Measurements from ENCODE around the gene SLC24A3. TPM values are rescaled to one million over a fixed set of nuclear protein-coding genes. Genes with fewer than 3 reads are reported as not detected.
A peak's percentile ranks its signal among the peaks of the same experiment; 100 is the strongest.

Gene SLC24A3
- total and polyA plus RNA-seq, 4 experiments from 2014 or later: not detected

DNA sequence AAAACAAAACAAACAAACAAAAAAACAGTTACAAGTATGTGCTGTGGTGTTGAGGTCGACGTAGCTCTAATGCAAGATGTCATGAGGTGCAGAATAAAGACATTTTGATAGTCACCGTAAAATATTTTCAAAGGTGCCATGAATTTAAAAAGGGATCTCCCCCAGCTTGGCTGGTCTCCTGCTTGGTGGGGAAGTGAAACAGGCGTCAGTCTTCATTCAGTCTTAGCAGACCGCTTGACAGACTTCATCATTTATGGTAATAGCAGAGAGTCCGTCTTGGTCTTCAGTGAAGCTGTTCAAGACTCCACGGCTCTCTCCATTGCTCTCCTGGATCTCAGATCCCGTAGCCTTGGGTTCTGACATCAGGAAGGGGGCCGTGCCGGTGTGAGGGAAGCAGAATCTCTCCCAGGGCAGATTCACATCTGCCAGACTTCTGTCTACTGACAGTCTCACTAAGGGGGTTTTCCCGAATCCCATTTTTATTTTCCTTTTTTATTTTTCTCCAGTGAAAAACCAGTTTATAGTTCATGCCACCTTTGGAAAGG lies 1.6 kb downstream of the SLC24A3 start:
- Mint-ChIP-seq H3K36me3 (no peaks in the 10 kb centered on the region), H3K27ac (no peak overlapping the region), H3K27me3 (peaks cover 26 to 38% of the 10 kb centered on the region in 2 donors), H3K4me1 (peaks cover 0 to 3% (median 0%) of the 10 kb centered on the region in 4 donors), H3K9me3 (peaks cover 0 to 3% (median 0%) of the 10 kb centered on the region in 8 donors), H3K4me3 (peak overlapping the region in 1 of 8 donors; percentile 46)
- no peaks in the 10 kb centered on the region for H3K9me3 ChIP-seq (ENCODE audit: control insufficient read depth in 1 of 2, low read length in 2 of 2)
- H3K4me1 ChIP-seq (ENCODE audit: insufficient read depth, low read length): no peaks in the 10 kb centered on the region
- intact Hi-C loops (cut with micrococcal nuclease): no loop called here
- H3K27me3 ChIP-seq (ENCODE audit: insufficient read depth, low read length): no peaks in the 10 kb centered on the region
- no peaks in the 10 kb centered on the region for H3K36me3 ChIP-seq (ENCODE audit: insufficient read depth, low read length)
- POLR2A ChIA-PET (ENCODE audit: partially characterized antibody): no interaction called here
- no peak for DNase-seq
- H3K27ac ChIP-seq (ENCODE audit: low read depth, low read length): no peak overlapping the region
- CTCF ChIA-PET (ENCODE audit: partially characterized antibody): interaction anchor here (1.1 kb wide), 1 partner anchor 9 kb away, joined by 3 read pairs; no protein-coding TSS in a partner anchor
- no peak overlapping the region for H3K4me3 ChIP-seq (ENCODE audit: low read length in 2 of 2)

DNA sequence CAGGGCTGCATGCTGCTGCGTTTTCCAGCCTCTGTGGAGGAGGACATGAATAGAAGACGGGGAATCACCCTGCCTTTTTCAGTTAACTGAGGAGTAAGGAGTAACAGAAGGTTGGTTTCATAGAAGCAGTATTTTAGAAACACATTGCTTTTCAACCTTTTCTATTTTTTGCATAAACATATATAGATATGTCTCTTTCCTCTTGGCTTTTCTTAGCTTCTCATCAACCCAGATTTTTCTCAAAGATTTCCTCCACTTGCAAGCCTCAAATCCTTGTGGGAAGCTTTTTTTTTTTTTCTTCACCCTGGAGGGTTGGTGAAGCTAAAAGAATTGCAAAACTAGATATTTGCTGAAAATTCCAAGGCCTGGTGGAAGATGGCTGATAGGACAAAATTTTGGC lies 6.0 kb downstream of the SLC24A3 start:
- Mint-ChIP-seq H3K27me3 (peaks cover 10 to 15% of the 10 kb centered on the region in 2 donors), H3K4me3 (no peak overlapping the region), H3K27ac (no peak overlapping the region), H3K9me3 (peaks cover 0 to 8% (median under 1%) of the 10 kb centered on the region in 8 donors), H3K4me1 (no peaks in the 10 kb centered on the region), H3K36me3 (no peaks in the 10 kb centered on the region)
- H3K4me1 ChIP-seq (ENCODE audit: insufficient read depth, low read length): no peaks in the 10 kb centered on the region
- intact Hi-C loops (cut with micrococcal nuclease): no loop called here
- H3K36me3 ChIP-seq (ENCODE audit: insufficient read depth, low read length): no peaks in the 10 kb centered on the region
- POLR2A ChIA-PET (ENCODE audit: partially characterized antibody): no interaction called here
- H3K9me3 ChIP-seq (ENCODE audit: control insufficient read depth in 1 of 2, low read length in 2 of 2): no peaks in the 10 kb centered on the region
- DNase-seq: no peak
- CTCF ChIA-PET (ENCODE audit: partially characterized antibody): interaction anchor here (2.7 kb wide), 1 partner anchor 12 kb away, joined by 7 read pairs; no protein-coding TSS in a partner anchor
- no peak overlapping the region for H3K4me3 ChIP-seq (ENCODE audit: low read length in 2 of 2)
- H3K27ac ChIP-seq (ENCODE audit: low read depth, low read length): no peak overlapping the region
- no peaks in the 10 kb centered on the region for H3K27me3 ChIP-seq (ENCODE audit: insufficient read depth, low read length)

- Mint-ChIP-seq H3K27me3 (peaks cover 0 to 3% of the 10 kb centered on the region in 2 donors), H3K36me3 (no peaks in the 10 kb centered on the region), H3K9me3 (peaks cover 0 to 12% (median 5%) of the 10 kb centered on the region in 8 donors), H3K4me3 (no peak overlapping the region), H3K4me1 (no peaks in the 10 kb centered on the region), H3K27ac (no peak overlapping the region)
- no peaks in the 10 kb centered on the region for H3K9me3 ChIP-seq (ENCODE audit: control insufficient read depth in 1 of 2, low read length in 2 of 2)
- CTCF ChIA-PET (ENCODE audit: partially characterized antibody): no interaction called here
- H3K4me1 ChIP-seq (ENCODE audit: insufficient read depth, low read length): no peaks in the 10 kb centered on the region
- intact Hi-C loops (cut with micrococcal nuclease): no loop called here
- no peaks in the 10 kb centered on the region for H3K36me3 ChIP-seq (ENCODE audit: insufficient read depth, low read length)
- no peak overlapping the region for H3K27ac ChIP-seq (ENCODE audit: low read depth, low read length)
- H3K27me3 ChIP-seq (ENCODE audit: insufficient read depth, low read length): no peaks in the 10 kb centered on the region
- no peak overlapping the region for H3K4me3 ChIP-seq (ENCODE audit: low read length in 2 of 2)
- no peak for DNase-seq
- POLR2A ChIA-PET (ENCODE audit: partially characterized antibody): no interaction called here
Observed at GRCh38 chr20:19222520-19223040, 10.1 kb downstream of the SLC24A3 start.

DNA sequence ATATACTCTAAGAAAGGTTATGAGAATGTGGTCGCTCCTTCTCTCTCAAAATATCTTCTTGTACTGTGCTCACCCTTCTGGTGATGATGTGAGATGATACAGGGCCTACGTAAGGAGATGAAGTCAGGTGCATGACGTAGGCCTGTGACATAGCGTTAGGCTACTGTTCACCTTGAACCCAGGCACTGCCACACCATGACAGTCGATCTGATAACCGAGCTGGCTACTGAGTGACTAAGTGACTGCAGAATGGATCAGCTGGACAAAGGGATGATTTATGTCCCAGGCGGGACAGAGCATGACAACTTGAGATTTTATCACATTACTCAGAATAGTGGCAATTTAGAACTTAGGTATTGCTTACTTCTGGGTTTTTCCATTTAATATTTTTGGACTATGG lies 11.2 kb downstream of the SLC24A3 start:
- no peaks in the 10 kb centered on the region for H3K36me3 Mint-ChIP-seq
- no peaks in the 10 kb centered on the region for H3K4me1 Mint-ChIP-seq

DNA sequence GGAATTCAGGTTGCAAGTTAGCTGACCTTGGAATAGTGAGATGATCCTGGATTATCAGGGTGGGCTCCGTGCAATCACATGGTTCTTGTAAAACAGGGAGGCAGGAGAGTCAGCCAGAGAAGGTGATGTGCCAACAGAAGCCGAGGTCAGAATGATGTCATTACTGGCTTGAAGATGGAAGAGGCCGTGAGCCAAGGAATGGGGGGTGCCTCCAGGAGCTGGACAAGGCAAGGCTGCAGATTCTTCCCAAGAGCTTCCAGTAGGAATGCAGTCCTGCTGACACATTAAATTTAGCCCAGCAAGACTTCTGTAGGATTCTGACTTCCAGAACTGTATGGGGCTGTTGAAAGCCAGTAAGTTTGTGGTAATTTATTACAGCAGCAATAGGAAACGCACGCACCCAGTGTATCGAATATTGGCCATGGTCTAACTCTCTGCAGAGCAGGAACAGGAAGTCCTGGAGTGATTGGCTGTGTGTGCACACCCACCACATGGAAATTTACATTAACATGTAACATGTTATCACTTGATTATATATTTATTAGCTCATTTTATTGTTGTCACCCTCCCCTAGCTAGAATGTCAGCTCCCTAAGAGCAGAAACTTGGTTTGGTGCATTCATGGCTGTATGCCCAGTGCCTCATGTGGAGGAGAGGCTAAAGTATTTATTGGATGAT lies 19.1 kb downstream of the SLC24A3 start:
- H3K36me3 ChIP-seq (ENCODE audit: insufficient read depth, low read length): no peaks in the 10 kb centered on the region
- Mint-ChIP-seq H3K4me3 (no peak overlapping the region), H3K9me3 (peaks cover 0 to 6% (median 2%) of the 10 kb centered on the region in 8 donors), H3K36me3 (no peaks in the 10 kb centered on the region), H3K4me1 (no peaks in the 10 kb centered on the region), H3K27me3 (peaks cover 0 to 3% of the 10 kb centered on the region in 2 donors), H3K27ac (no peak overlapping the region)
- intact Hi-C loops (cut with micrococcal nuclease): no loop called here
- no peak overlapping the region for H3K27ac ChIP-seq (ENCODE audit: low read depth, low read length)
- DNase-seq: no peak
- POLR2A ChIA-PET (ENCODE audit: partially characterized antibody): no interaction called here
- H3K4me3 ChIP-seq (ENCODE audit: low read length in 2 of 2): no peak overlapping the region
- H3K4me1 ChIP-seq (ENCODE audit: insufficient read depth, low read length): no peaks in the 10 kb centered on the region
- no peaks in the 10 kb centered on the region for H3K9me3 ChIP-seq (ENCODE audit: control insufficient read depth in 1 of 2, low read length in 2 of 2)
- CTCF ChIA-PET (ENCODE audit: partially characterized antibody): no interaction called here
- H3K27me3 ChIP-seq (ENCODE audit: insufficient read depth, low read length): no peaks in the 10 kb centered on the region

More for the DNA sequence above, 11.2 kb downstream of the SLC24A3 start:
- no peak overlapping the region for H3K4me3 ChIP-seq (ENCODE audit: low read length in 2 of 2)
- CTCF ChIA-PET (ENCODE audit: partially characterized antibody): no interaction called here
- H3K9me3 ChIP-seq (ENCODE audit: control insufficient read depth in 1 of 2, low read length in 2 of 2): no peaks in the 10 kb centered on the region
- no peak overlapping the region for H3K4me3 Mint-ChIP-seq
- no peak overlapping the region for H3K27ac ChIP-seq (ENCODE audit: low read depth, low read length)
- POLR2A ChIA-PET (ENCODE audit: partially characterized antibody): no interaction called here
- H3K27me3 Mint-ChIP-seq: no peaks in the 10 kb centered on the region
- no peaks in the 10 kb centered on the region for H3K4me1 ChIP-seq (ENCODE audit: insufficient read depth, low read length)
- no peaks in the 10 kb centered on the region for H3K36me3 ChIP-seq (ENCODE audit: insufficient read depth, low read length)
- H3K27ac Mint-ChIP-seq: no peak overlapping the region
- no peaks in the 10 kb centered on the region for H3K27me3 ChIP-seq (ENCODE audit: insufficient read depth, low read length)
- peaks cover 0 to 12% (median 5%) of the 10 kb centered on the region in 8 donors for H3K9me3 Mint-ChIP-seq
- no peak for DNase-seq
- intact Hi-C loops (cut with micrococcal nuclease): no loop called here

- CTCF ChIA-PET (ENCODE audit: partially characterized antibody): no interaction called here
- Histone ChIP-seq H3K27ac (ENCODE audit: low read depth, low read length) (no peak overlapping the region), H3K4me1 (ENCODE audit: insufficient read depth, low read length) (no peaks in the 10 kb centered on the region), H3K36me3 (ENCODE audit: insufficient read depth, low read length) (no peaks in the 10 kb centered on the region), H3K4me3 (ENCODE audit: low read length in 2 of 2) (no peak overlapping the region), H3K9me3 (ENCODE audit: control insufficient read depth in 1 of 2, low read length in 2 of 2) (no peaks in the 10 kb centered on the region), H3K27me3 (ENCODE audit: insufficient read depth, low read length) (no peaks in the 10 kb centered on the region)
- Mint-ChIP-seq H3K9me3 (peaks cover 0 to 4% (median 0%) of the 10 kb centered on the region in 8 donors), H3K27me3 (peaks cover 0 to 3% of the 10 kb centered on the region in 2 donors), H3K4me3 (no peak overlapping the region), H3K27ac (no peak overlapping the region), H3K4me1 (no peaks in the 10 kb centered on the region), H3K36me3 (no peaks in the 10 kb centered on the region)
- intact Hi-C loops (cut with micrococcal nuclease): no loop called here
- POLR2A ChIA-PET (ENCODE audit: partially characterized antibody): no interaction called here
- DNase-seq: no peak
Observed at GRCh38 chr20:19232997-19233794, 20.8 kb downstream of the SLC24A3 start.

GRCh38 chr20:19236371-19237055 lies 24.1 kb downstream of the SLC24A3 start:
- no peak overlapping the region for H3K27ac Mint-ChIP-seq
- POLR2A ChIA-PET (ENCODE audit: partially characterized antibody): no interaction called here
- no peak overlapping the region for H3K4me3 Mint-ChIP-seq

More at GRCh38 chr20:19236371-19237055, 24.1 kb downstream of the SLC24A3 start:
- no peaks in the 10 kb centered on the region for H3K4me1 ChIP-seq (ENCODE audit: insufficient read depth, low read length)
- Mint-ChIP-seq H3K27me3 (no peaks in the 10 kb centered on the region), H3K36me3 (no peaks in the 10 kb centered on the region), H3K9me3 (peaks cover 0 to 4% (median 0%) of the 10 kb centered on the region in 8 donors), H3K4me1 (no peaks in the 10 kb centered on the region)
- H3K36me3 ChIP-seq (ENCODE audit: insufficient read depth, low read length): no peaks in the 10 kb centered on the region
- H3K27ac ChIP-seq (ENCODE audit: low read depth, low read length): no peak overlapping the region
- no peaks in the 10 kb centered on the region for H3K9me3 ChIP-seq (ENCODE audit: control insufficient read depth in 1 of 2, low read length in 2 of 2)
- no peaks in the 10 kb centered on the region for H3K27me3 ChIP-seq (ENCODE audit: insufficient read depth, low read length)
- no peak overlapping the region for H3K4me3 ChIP-seq (ENCODE audit: low read length in 2 of 2)
- DNase-seq: no peak
- CTCF ChIA-PET (ENCODE audit: partially characterized antibody): no interaction called here
- intact Hi-C loops (cut with micrococcal nuclease): no loop called here

Measured in CD4-positive, alpha-beta memory T cell (primary cell).